Esophagus muscularis mucosa (tissue), 4 donors: ENCODE results near the gene ZNF469.

Experiments
- EP300 ChIP-seq: sonication (generic); formaldehyde crosslinking; IDR thresholded peaks from one replicate; pipeline ENCODE4 v1.6.1; 2017; ENCODE audit warnings: antibody characterized with exemption
- POLR2A ChIP-seq: fragments of 450-650 bp; IDR thresholded peaks from one replicate; pipeline ENCODE4 v1.6.1; 2017; ENCODE audit warnings: antibody characterized with exemption, moderate library complexity, mild to moderate bottlenecking, low read depth
- POLR2AphosphoS5 ChIP-seq, 2 donors: sonication (generic); formaldehyde crosslinking; IDR thresholded peaks; one replicate each; pipeline ENCODE4 v1.6.1; 2017; ENCODE audit warnings: antibody characterized with exemption in 2 of 2
- TF ChIP-seq, protein P1 (sequence below), 3 experiments: fragments of 200-600 bp in 2 of 3; fragments of 450-650 bp in 1 of 3; sonication (generic) in 2 of 3; IDR thresholded peaks; one replicate each; pipeline ENCODE4 v1.5.1; 2017 to 2019; ENCODE audit warnings: antibody characterized with exemption in 3 of 3, mild to moderate bottlenecking in 2 of 3, moderate library complexity in 1 of 3

- TF ChIP-seq, protein P1, sequence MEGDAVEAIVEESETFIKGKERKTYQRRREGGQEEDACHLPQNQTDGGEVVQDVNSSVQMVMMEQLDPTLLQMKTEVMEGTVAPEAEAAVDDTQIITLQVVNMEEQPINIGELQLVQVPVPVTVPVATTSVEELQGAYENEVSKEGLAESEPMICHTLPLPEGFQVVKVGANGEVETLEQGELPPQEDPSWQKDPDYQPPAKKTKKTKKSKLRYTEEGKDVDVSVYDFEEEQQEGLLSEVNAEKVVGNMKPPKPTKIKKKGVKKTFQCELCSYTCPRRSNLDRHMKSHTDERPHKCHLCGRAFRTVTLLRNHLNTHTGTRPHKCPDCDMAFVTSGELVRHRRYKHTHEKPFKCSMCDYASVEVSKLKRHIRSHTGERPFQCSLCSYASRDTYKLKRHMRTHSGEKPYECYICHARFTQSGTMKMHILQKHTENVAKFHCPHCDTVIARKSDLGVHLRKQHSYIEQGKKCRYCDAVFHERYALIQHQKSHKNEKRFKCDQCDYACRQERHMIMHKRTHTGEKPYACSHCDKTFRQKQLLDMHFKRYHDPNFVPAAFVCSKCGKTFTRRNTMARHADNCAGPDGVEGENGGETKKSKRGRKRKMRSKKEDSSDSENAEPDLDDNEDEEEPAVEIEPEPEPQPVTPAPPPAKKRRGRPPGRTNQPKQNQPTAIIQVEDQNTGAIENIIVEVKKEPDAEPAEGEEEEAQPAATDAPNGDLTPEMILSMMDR (IDR thresholded peaks at IDR 0.05): no peak
- no peak for TF ChIP-seq POLR2A
- TF ChIP-seq EP300: no peak
- TF ChIP-seq POLR2AphosphoS5 (IDR thresholded peaks at IDR 0.05): no peak
Measured at GRCh38 chr16:88350922-88351321, 31.8 kb upstream of the ZNF469 start.
